Activated B cell treated with CpG ODN at 0.5 μM for 24 hours (primary cell): ENCODE results near the gene DCAF8L2. TPM values are rescaled to one million over a fixed set of nuclear protein-coding genes. Genes with fewer than 3 reads are reported as not detected.

Experiments used
- ATAC-seq: fragments of 200-7000 bp; cut with Tn5 transposase; one replicate; pipeline ENCODE4 v1.10.0; 2021; ENCODE audit warnings: low read depth, mild to moderate bottlenecking, moderate library complexity
- CTCF ChIA-PET: fragments of 350-600 bp; sonication (Branson Sonifier 250); formaldehyde crosslinking; loops from one replicate; lab custom pipeline; 2021; ENCODE audit warnings: antibody characterized with exemption; lab: Charles Lee
- POLR2A ChIA-PET: fragments of 350-600 bp; sonication (Branson Sonifier 250); formaldehyde crosslinking; loops from one replicate; lab custom pipeline; 2021; ENCODE audit warnings: antibody characterized with exemption; lab: Charles Lee
- DNase-seq: peaks from one replicate; pipeline ENCODE4 v3.0.0; 2022
- H3K27ac Mint-ChIP-seq: one replicate; pipeline ENCODE4 v1.8.0; 2020; ENCODE audit warnings: mixed read lengths
- H3K27me3 Mint-ChIP-seq: one replicate; pipeline ENCODE4 v1.8.0; 2021; ENCODE audit warnings: mixed read lengths
- H3K36me3 Mint-ChIP-seq: one replicate; pipeline ENCODE4 v1.8.0; 2021; ENCODE audit warnings: low read depth, mixed read lengths
- H3K4me1 Mint-ChIP-seq: one replicate; pipeline ENCODE4 v1.8.0; 2021; ENCODE audit warnings: mixed read lengths
- H3K4me3 Mint-ChIP-seq: one replicate; pipeline ENCODE4 v1.8.0; 2020; ENCODE audit warnings: mild to moderate bottlenecking, mixed read lengths
- H3K9me3 Mint-ChIP-seq: one replicate; pipeline ENCODE4 v1.8.0; 2020; ENCODE audit warnings: mixed read lengths
- CTCF ChIP-seq: fragments of 200-600 bp; IDR thresholded peaks from one replicate; pipeline ENCODE4 v1.8.0; 2022; ENCODE audit warnings: antibody characterized with exemption, mild to moderate bottlenecking
- intact Hi-C: fragments of 100-400 bp; cut with micrococcal nuclease; formaldehyde crosslinking; loops from one replicate; pipeline ENCODE4 v1.15.1; 2024
- total RNA-seq: library from RNA; stranded (reverse); gene quantifications from 2 replicates; pipeline ENCODE4 v1.2.3, GENCODE V29; 2022

DCAF8L2 gene
- total RNA-seq, 1 donor from 2014 or later: not detected

GRCh38 chrX:27660878-27661277 lies 70.7 kb downstream of the DCAF8L2 start:
- POLR2A ChIA-PET: no interaction called here
- DNase-seq (no peak), ATAC-seq (no peak)
- intact Hi-C loops: no loop called here
- H3K9me3 Mint-ChIP-seq: no peaks in the 10 kb centered on the region
- no peaks in the 10 kb centered on the region for H3K27me3 Mint-ChIP-seq
- CTCF ChIA-PET: no interaction called here
- no peak overlapping the region for H3K4me3 Mint-ChIP-seq
- H3K36me3 Mint-ChIP-seq: no peaks in the 10 kb centered on the region
- no peaks in the 10 kb centered on the region for H3K4me1 Mint-ChIP-seq
- H3K27ac Mint-ChIP-seq: no peak overlapping the region
- no peak for TF ChIP-seq CTCF

- H3K36me3 Mint-ChIP-seq: no peaks in the 10 kb centered on the region
- no peak for TF ChIP-seq CTCF
- DNase-seq (no peak), ATAC-seq (no peak)
- intact Hi-C loops: no loop called here
- no peaks in the 10 kb centered on the region for H3K9me3 Mint-ChIP-seq
- ChIA-PET POLR2A (no interaction called here), CTCF (no interaction called here)
- no peak overlapping the region for H3K4me3 Mint-ChIP-seq
- H3K27ac Mint-ChIP-seq: no peak overlapping the region
- no peaks in the 10 kb centered on the region for H3K4me1 Mint-ChIP-seq
- H3K27me3 Mint-ChIP-seq: no peaks in the 10 kb centered on the region
Measured at GRCh38 chrX:27671234-27671633, 81.1 kb downstream of the DCAF8L2 start.

GRCh38 chrX:27674491-27674890 lies 84.3 kb downstream of the DCAF8L2 start:
- no peak for TF ChIP-seq CTCF
- no peak overlapping the region for H3K4me3 Mint-ChIP-seq
- no peaks in the 10 kb centered on the region for H3K36me3 Mint-ChIP-seq
- H3K9me3 Mint-ChIP-seq: no peaks in the 10 kb centered on the region
- intact Hi-C loops: no loop called here
- no peaks in the 10 kb centered on the region for H3K27me3 Mint-ChIP-seq
- H3K4me1 Mint-ChIP-seq: no peaks in the 10 kb centered on the region
- H3K27ac Mint-ChIP-seq: no peak overlapping the region
- ChIA-PET CTCF (no interaction called here), POLR2A (no interaction called here)
- DNase-seq: no peak
- no peak for ATAC-seq

GRCh38 chrX:27675493-27675892 lies 85.3 kb downstream of the DCAF8L2 start:
- TF ChIP-seq CTCF: no peak
- intact Hi-C loops: no loop called here
- ATAC-seq: no peak
- H3K4me1 Mint-ChIP-seq: no peaks in the 10 kb centered on the region
- H3K27me3 Mint-ChIP-seq: no peaks in the 10 kb centered on the region
- no peak overlapping the region for H3K4me3 Mint-ChIP-seq
- no peaks in the 10 kb centered on the region for H3K36me3 Mint-ChIP-seq
- POLR2A ChIA-PET: no interaction called here
- DNase-seq: no peak
- CTCF ChIA-PET: no interaction called here
- H3K9me3 Mint-ChIP-seq: no peaks in the 10 kb centered on the region
- H3K27ac Mint-ChIP-seq: no peak overlapping the region

DNA sequence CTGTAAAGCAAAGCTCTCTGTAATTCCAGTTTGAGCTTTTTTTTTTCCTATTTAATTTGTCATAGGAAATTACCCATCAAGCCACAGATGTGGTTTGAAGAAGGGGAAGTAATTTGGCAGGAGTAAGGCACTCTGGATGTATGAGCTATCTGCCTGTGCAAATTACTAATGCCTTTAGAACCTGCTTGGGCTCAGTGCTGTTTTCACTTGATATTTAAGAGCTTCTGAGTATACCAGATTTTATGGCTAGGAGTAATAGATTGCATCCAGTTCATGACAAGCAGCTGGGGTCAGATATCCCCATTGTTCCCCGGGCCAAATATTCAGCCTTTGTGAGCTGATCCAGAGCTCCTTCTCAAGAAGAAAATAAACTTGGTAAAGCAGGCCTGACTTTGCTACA lies 89.1 kb downstream of the DCAF8L2 start:
- Mint-ChIP-seq H3K9me3 (no peaks in the 10 kb centered on the region), H3K36me3 (no peaks in the 10 kb centered on the region), H3K27me3 (no peaks in the 10 kb centered on the region), H3K4me3 (no peak overlapping the region), H3K27ac (no peak overlapping the region), H3K4me1 (no peaks in the 10 kb centered on the region)
- intact Hi-C loops: no loop called here
- ATAC-seq (no peak), DNase-seq (no peak)
- ChIA-PET CTCF (no interaction called here), POLR2A (no interaction called here)
- TF ChIP-seq CTCF: no peak
